ENCODE data around the gene DISC1. TPM values are rescaled to one million over a fixed set of nuclear protein-coding genes. Genes with fewer than 3 reads are reported as not detected.

DISC1 gene
- total and polyA plus RNA-seq, 7 experiments from 2014 or later = 7.8 to 33.8 (median 17.1) TPM

- intact Hi-C loops (cut with micrococcal nuclease) = no loop called here
- CTCF ChIA-PET = interaction anchor here (0.9 kb wide), 1 partner anchor 38 kb away, joined by 4 read pairs; no protein-coding TSS in a partner anchor
- H3K4me1 Mint-ChIP-seq = no peaks in the 10 kb centered on the region
These were observed 436.4 kb downstream of the DISC1 start for GRCh38 chr1:232062967-232063366.

GRCh38 chr1:232066521-232066920 lies 439.9 kb downstream of the DISC1 start:
- DNase-seq = no peak
- Mint-ChIP-seq H3K4me1 (no peaks in the 10 kb centered on the region), H3K27ac (no peak overlapping the region), H3K4me3 (no peak overlapping the region), H3K36me3 (peaks cover 0 to 4% (median 0%) of the 10 kb centered on the region in 5 donors), H3K27me3 (peaks cover 0 to 6% (median 0%) of the 10 kb centered on the region in 5 donors), H3K9me3 (peaks cover 0 to 6% (median 0%) of the 10 kb centered on the region in 11 donors)
- intact Hi-C loops (cut with micrococcal nuclease) = no loop called here
- Histone ChIP-seq H3K27me3 (ENCODE audit: control insufficient read depth in 2 of 2, insufficient read depth in 2 of 2, low read length in 2 of 2) (peaks cover 0 to 4% of the 10 kb centered on the region in 2 donors), H3K9me3 (ENCODE audit: control insufficient read depth in 2 of 3, low read length in 3 of 3) (no peaks in the 10 kb centered on the region), H3K4me3 (ENCODE audit: low read length) (no peak overlapping the region), H3K4me1 (ENCODE audit: control insufficient read depth in 2 of 2, insufficient read depth in 2 of 2, low read length in 2 of 2) (no peaks in the 10 kb centered on the region), H3K36me3 (ENCODE audit: control insufficient read depth in 2 of 3, insufficient read depth in 3 of 3, low read length in 3 of 3) (no peaks in the 10 kb centered on the region), H3K27ac (ENCODE audit: low read depth, low read length) (no peak overlapping the region)
- ChIA-PET CTCF (no interaction called here), POLR2A (no interaction called here)
- ATAC-seq = no peak

More at GRCh38 chr1:232062967-232063366, 436.4 kb downstream of the DISC1 start:
- Mint-ChIP-seq H3K27me3 (peaks cover 0 to 4% (median 0%) of the 10 kb centered on the region in 5 donors), H3K4me3 (no peak overlapping the region), H3K9me3 (peaks cover 0 to 2% (median 0%) of the 10 kb centered on the region in 11 donors), H3K36me3 (peaks cover 0 to 8% (median 3%) of the 10 kb centered on the region in 5 donors), H3K27ac (no peak overlapping the region)
- ATAC-seq (no peak), DNase-seq (no peak)
- no peaks in the 10 kb centered on the region for H3K36me3 ChIP-seq (ENCODE audit: control insufficient read depth in 2 of 3, insufficient read depth in 3 of 3, low read length in 3 of 3)
- no peak overlapping the region for H3K27ac ChIP-seq (ENCODE audit: low read depth, low read length)
- POLR2A ChIA-PET = no interaction called here
- no peaks in the 10 kb centered on the region for H3K4me1 ChIP-seq (ENCODE audit: control insufficient read depth in 2 of 2, insufficient read depth in 2 of 2, low read length in 2 of 2)
- no peaks in the 10 kb centered on the region for H3K9me3 ChIP-seq (ENCODE audit: control insufficient read depth in 2 of 3, low read length in 3 of 3)
- H3K4me3 ChIP-seq (ENCODE audit: low read length) = no peak overlapping the region
- H3K27me3 ChIP-seq (ENCODE audit: control insufficient read depth in 2 of 2, insufficient read depth in 2 of 2, low read length in 2 of 2) = peaks cover 0 to 4% of the 10 kb centered on the region in 2 donors

DNA sequence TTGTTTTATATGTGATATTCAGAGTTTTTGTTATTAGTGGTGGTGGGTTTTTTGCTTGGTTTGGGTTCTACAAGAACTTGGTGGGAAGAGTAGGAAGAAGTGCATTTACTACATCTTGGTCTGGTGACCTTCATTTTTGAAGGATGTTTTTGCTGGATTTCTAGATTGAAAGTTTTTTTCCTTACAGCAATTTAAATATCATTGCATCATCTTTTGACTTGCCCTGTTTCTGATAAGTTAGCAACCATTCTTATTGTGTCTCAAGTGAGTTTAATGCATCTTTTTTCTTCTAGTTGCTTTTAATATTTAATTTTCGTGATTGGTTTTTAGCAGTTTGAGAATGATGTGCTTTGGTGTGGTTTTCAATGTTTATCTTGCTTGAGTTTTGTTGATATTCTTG lies 447.7 kb downstream of the DISC1 start:
- Histone ChIP-seq H3K4me1 (ENCODE audit: control insufficient read depth in 2 of 2, insufficient read depth in 2 of 2, low read length in 2 of 2) (no peaks in the 10 kb centered on the region), H3K9me3 (ENCODE audit: control insufficient read depth in 2 of 3, low read length in 3 of 3) (no peaks in the 10 kb centered on the region), H3K27ac (ENCODE audit: low read depth, low read length) (no peak overlapping the region), H3K36me3 (ENCODE audit: control insufficient read depth in 2 of 3, insufficient read depth in 3 of 3, low read length in 3 of 3) (no peaks in the 10 kb centered on the region), H3K27me3 (ENCODE audit: control insufficient read depth in 2 of 2, insufficient read depth in 2 of 2, low read length in 2 of 2) (no peaks in the 10 kb centered on the region), H3K4me3 (ENCODE audit: low read length) (no peak overlapping the region)
- peaks cover 2 to 36% (median 13%) of the 10 kb centered on the region in 11 donors for H3K9me3 Mint-ChIP-seq
- peaks cover 0 to 43% (median 15%) of the 10 kb centered on the region in 5 donors for H3K36me3 Mint-ChIP-seq
- no peak overlapping the region for H3K27ac Mint-ChIP-seq
- intact Hi-C loops (cut with micrococcal nuclease) = no loop called here
- CTCF ChIA-PET = no interaction called here
- H3K27me3 Mint-ChIP-seq = peaks cover 6 to 22% (median 14%) of the 10 kb centered on the region in 5 donors
- DNase-seq (no peak), ATAC-seq (no peak)
- POLR2A ChIA-PET = no interaction called here
- no peaks in the 10 kb centered on the region for H3K4me1 Mint-ChIP-seq
- no peak overlapping the region for H3K4me3 Mint-ChIP-seq

- ChIA-PET CTCF (no interaction called here), POLR2A (no interaction called here)
- DNase-seq = no peak
- no peaks in the 10 kb centered on the region for H3K9me3 ChIP-seq (ENCODE audit: control insufficient read depth in 2 of 3, low read length in 3 of 3)
- H3K4me1 ChIP-seq (ENCODE audit: control insufficient read depth in 2 of 2, insufficient read depth in 2 of 2, low read length in 2 of 2) = no peaks in the 10 kb centered on the region
- no peaks in the 10 kb centered on the region for H3K4me1 Mint-ChIP-seq
- peaks cover 6 to 19% (median 14%) of the 10 kb centered on the region in 5 donors for H3K27me3 Mint-ChIP-seq
- intact Hi-C loops (cut with micrococcal nuclease) = no loop called here
- no peak overlapping the region for H3K4me3 Mint-ChIP-seq
- ATAC-seq = no peak
- H3K9me3 Mint-ChIP-seq = peaks cover 4 to 50% (median 25%) of the 10 kb centered on the region in 11 donors
- H3K36me3 Mint-ChIP-seq = peaks cover 0 to 38% (median 11%) of the 10 kb centered on the region in 5 donors
- H3K4me3 ChIP-seq (ENCODE audit: low read length) = no peak overlapping the region
- no peak overlapping the region for H3K27ac Mint-ChIP-seq
- no peak overlapping the region for H3K27ac ChIP-seq (ENCODE audit: low read depth, low read length)
- H3K27me3 ChIP-seq (ENCODE audit: control insufficient read depth in 2 of 2, insufficient read depth in 2 of 2, low read length in 2 of 2) = no peaks in the 10 kb centered on the region
- H3K36me3 ChIP-seq (ENCODE audit: control insufficient read depth in 2 of 3, insufficient read depth in 3 of 3, low read length in 3 of 3) = no peaks in the 10 kb centered on the region
These were observed 451.2 kb downstream of the DISC1 start for GRCh38 chr1:232077809-232078208.

DNA sequence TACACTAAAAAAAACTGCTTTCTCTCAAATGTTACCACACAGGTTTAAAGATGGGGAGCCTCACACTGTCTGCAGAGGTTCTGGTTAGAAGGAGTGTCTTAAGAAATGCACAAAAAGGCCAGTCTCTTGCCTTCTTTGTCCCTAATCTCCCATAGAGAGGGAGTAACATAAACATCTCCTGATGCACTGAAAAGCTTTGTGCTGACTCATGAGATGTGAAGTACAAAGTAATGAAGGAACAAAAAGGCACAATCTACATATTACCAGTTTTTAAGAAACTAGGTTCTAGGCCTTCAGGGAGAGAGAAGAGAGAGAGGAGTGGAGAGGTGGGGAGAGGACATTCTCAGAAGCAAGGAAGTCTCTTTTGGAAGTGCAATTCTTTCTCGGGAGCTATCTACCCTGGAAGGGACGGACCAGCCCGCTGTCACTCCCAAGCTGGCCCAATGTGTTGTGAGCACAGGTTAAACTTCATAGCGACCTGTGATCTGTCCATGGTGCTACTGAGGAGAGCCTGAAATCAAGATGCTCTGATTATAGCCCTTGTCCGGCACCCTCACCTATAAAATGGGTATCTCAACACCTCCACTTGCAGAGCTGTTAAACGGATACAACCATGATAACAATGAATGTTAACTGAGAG lies 458.1 kb downstream of the DISC1 start:
- intact Hi-C loops (cut with micrococcal nuclease) = no loop called here
- Mint-ChIP-seq H3K4me1 (no peaks in the 10 kb centered on the region), H3K9me3 (peaks cover 0 to 22% (median 13%) of the 10 kb centered on the region in 11 donors), H3K27me3 (peaks cover 0 to 4% (median 0%) of the 10 kb centered on the region in 5 donors), H3K36me3 (peaks cover 0 to 3% (median 0%) of the 10 kb centered on the region in 5 donors), H3K4me3 (no peak overlapping the region), H3K27ac (no peak overlapping the region)
- H3K9me3 ChIP-seq (ENCODE audit: control insufficient read depth in 2 of 3, low read length in 3 of 3) = no peaks in the 10 kb centered on the region
- no peak for DNase-seq
- no peaks in the 10 kb centered on the region for H3K36me3 ChIP-seq (ENCODE audit: control insufficient read depth in 2 of 3, insufficient read depth in 3 of 3, low read length in 3 of 3)
- H3K4me1 ChIP-seq (ENCODE audit: control insufficient read depth in 2 of 2, insufficient read depth in 2 of 2, low read length in 2 of 2) = no peaks in the 10 kb centered on the region
- ATAC-seq = no peak
- H3K27me3 ChIP-seq (ENCODE audit: control insufficient read depth in 2 of 2, insufficient read depth in 2 of 2, low read length in 2 of 2) = no peaks in the 10 kb centered on the region
- no peak overlapping the region for H3K4me3 ChIP-seq (ENCODE audit: low read length)
- no peak overlapping the region for H3K27ac ChIP-seq (ENCODE audit: low read depth, low read length)
- CTCF ChIA-PET = no interaction called here
- POLR2A ChIA-PET = no interaction called here

- Mint-ChIP-seq H3K27ac (no peak overlapping the region), H3K27me3 (peaks cover 0 to 4% (median 0%) of the 10 kb centered on the region in 5 donors), H3K4me1 (peaks cover 0 to 4% (median 0%) of the 10 kb centered on the region in 7 donors), H3K9me3 (no peaks in the 10 kb centered on the region), H3K36me3 (no peaks in the 10 kb centered on the region), H3K4me3 (no peak overlapping the region)
- H3K27ac ChIP-seq (ENCODE audit: low read depth, low read length) = no peak overlapping the region
- H3K36me3 ChIP-seq (ENCODE audit: control insufficient read depth in 2 of 3, insufficient read depth in 3 of 3, low read length in 3 of 3) = no peaks in the 10 kb centered on the region
- no peaks in the 10 kb centered on the region for H3K9me3 ChIP-seq (ENCODE audit: control insufficient read depth in 2 of 3, low read length in 3 of 3)
- intact Hi-C loops (cut with micrococcal nuclease) = no loop called here
- H3K4me3 ChIP-seq (ENCODE audit: low read length) = no peak overlapping the region
- ATAC-seq (no peak), DNase-seq (no peak)
- ChIA-PET CTCF (no interaction called here), POLR2A (no interaction called here)
- no peaks in the 10 kb centered on the region for H3K4me1 ChIP-seq (ENCODE audit: control insufficient read depth in 2 of 2, insufficient read depth in 2 of 2, low read length in 2 of 2)
- no peaks in the 10 kb centered on the region for H3K27me3 ChIP-seq (ENCODE audit: control insufficient read depth in 2 of 2, insufficient read depth in 2 of 2, low read length in 2 of 2)
These were observed 464.2 kb downstream of the DISC1 start for GRCh38 chr1:232090816-232091215.
